ENCODE measurements around the gene MACROD2. TPM values are rescaled to one million over a fixed set of nuclear protein-coding genes. Genes with fewer than 3 reads are reported as not detected.

The MACROD2 gene
- total RNA-seq, 1 donor from 2014 or later: 0.46 TPM

- DNase-seq (ENCODE audit: low read depth, low spot score): no peak
These were observed 339.7 kb downstream of the MACROD2 start for GRCh38 chr20:14335052-14335451.

GRCh38 chr20:14336686-14337085 is 341.4 kb downstream of the MACROD2 start:
- no peak for DNase-seq (ENCODE audit: low read depth, low spot score)

GRCh38 chr20:14337400-14338171 is 342.3 kb downstream of the MACROD2 start, which contains the start of gene FLRT3:
Gene FLRT3 (minus strand): TSS chr20:14337612. CDS start chr20:14327506, 10,106 bp downstream.
- DNase-seq (ENCODE audit: low read depth, low spot score): peak; percentile 63

- no peak for DNase-seq (ENCODE audit: low read depth, low spot score)
These were observed 346.5 kb downstream of the MACROD2 start for GRCh38 chr20:14341801-14342200.

- no peak for DNase-seq (ENCODE audit: low read depth, low spot score)
These were observed 347.6 kb downstream of the MACROD2 start for GRCh38 chr20:14342918-14343317.

- DNase-seq (ENCODE audit: low read depth, low spot score): no peak
These were observed 348.3 kb downstream of the MACROD2 start for GRCh38 chr20:14343491-14344065.

- no peak for DNase-seq (ENCODE audit: low read depth, low spot score)
These were observed 349.4 kb downstream of the MACROD2 start for GRCh38 chr20:14344746-14345145.

- DNase-seq (ENCODE audit: low read depth, low spot score): no peak
These were observed 360.5 kb downstream of the MACROD2 start for GRCh38 chr20:14355791-14356190.

- DNase-seq (ENCODE audit: low read depth, low spot score): no peak
These were observed 365.1 kb downstream of the MACROD2 start for GRCh38 chr20:14360416-14360815.

- no peak for DNase-seq (ENCODE audit: low read depth, low spot score)
These were observed 366.4 kb downstream of the MACROD2 start for GRCh38 chr20:14361509-14362345.

GRCh38 chr20:14374196-14374595 is 378.9 kb downstream of the MACROD2 start:
- no peak for DNase-seq (ENCODE audit: low read depth, low spot score)

- DNase-seq (ENCODE audit: low read depth, low spot score): no peak
These were observed 380.2 kb downstream of the MACROD2 start for GRCh38 chr20:14375416-14375985.

GRCh38 chr20:14378326-14378725 is 383.0 kb downstream of the MACROD2 start:
- DNase-seq (ENCODE audit: low read depth, low spot score): no peak

- DNase-seq (ENCODE audit: low read depth, low spot score): no peak
These were observed 388.0 kb downstream of the MACROD2 start for GRCh38 chr20:14383335-14383734.

GRCh38 chr20:14384416-14385175 is 389.3 kb downstream of the MACROD2 start:
- DNase-seq (ENCODE audit: low read depth, low spot score): no peak

- DNase-seq (ENCODE audit: low read depth, low spot score): no peak
These were observed 389.9 kb downstream of the MACROD2 start for GRCh38 chr20:14385176-14385740.

- DNase-seq (ENCODE audit: low read depth, low spot score): no peak
These were observed 391.4 kb downstream of the MACROD2 start for GRCh38 chr20:14386726-14387125.

- DNase-seq (ENCODE audit: low read depth, low spot score): no peak
These were observed 406.3 kb downstream of the MACROD2 start for GRCh38 chr20:14401479-14402138.

- no peak for DNase-seq (ENCODE audit: low read depth, low spot score)
These were observed 409.2 kb downstream of the MACROD2 start for GRCh38 chr20:14404515-14404914.

GRCh38 chr20:14406495-14406894 is 411.2 kb downstream of the MACROD2 start:
- no peak for DNase-seq (ENCODE audit: low read depth, low spot score)
